K562 (cell line): ENCODE results near the gene LASP1. TPM values are rescaled to one million over a fixed set of nuclear protein-coding genes. Genes with fewer than 3 reads are reported as not detected.
A peak's percentile ranks its signal among the peaks of the same experiment; 100 is the strongest.

ENCODE experiments used
- CXXC5 ChIP-seq: fragments of 250-450 bp; sonication (Bioruptor Pico); IDR thresholded peaks from 2 replicates; pipeline ENCODE4 v1.8.0; 2022; ENCODE audit warnings: inconsistent platforms, mild to moderate bottlenecking, moderate library complexity
- ELF4 ChIP-seq: fragments of 450-650 bp; formaldehyde crosslinking; IDR thresholded peaks from 2 replicates; pipeline ENCODE4 v1.4.0; 2022; ENCODE audit warnings: missing genetic modification characterization
- ETS2 ChIP-seq: IDR thresholded peaks from 2 replicates; pipeline ENCODE4 v1.6.1; 2016; ENCODE audit warnings: borderline replicate concordance, missing genetic modification characterization, mild to moderate bottlenecking, moderate library complexity, missing compliant biosample characterization; ENCODE audit not compliant: poor library complexity, severe bottlenecking
- HMGN3 ChIP-seq: IDR thresholded peaks from 2 replicates; pipeline ENCODE4 v1.6.1; 2011; ENCODE audit warnings: borderline replicate concordance, low read depth, mild to moderate bottlenecking, mixed read lengths, low read length; ENCODE audit not compliant: insufficient read length; ENCODE audit errors: extremely low read depth
- IFI16 ChIP-seq: fragments of 250-450 bp; sonication (Bioruptor Pico); IDR thresholded peaks from 2 replicates; pipeline ENCODE4 v2.1.2; 2022; ENCODE audit warnings: mild to moderate bottlenecking, inconsistent platforms
- IRF2 ChIP-seq: sonication (generic); formaldehyde crosslinking; IDR thresholded peaks from 2 replicates; pipeline ENCODE4 v1.8.1; 2022; ENCODE audit warnings: mild to moderate bottlenecking, missing genetic modification reagents
- L3MBTL2 ChIP-seq: fragments of 450-650 bp; IDR thresholded peaks from 2 replicates; pipeline ENCODE4 v1.6.1; 2016; ENCODE audit warnings: mild to moderate bottlenecking, moderate library complexity
- NONO ChIP-seq, 2 experiments: fragments of 200-400 bp in 1 of 2; fragments of 450-650 bp in 1 of 2; formaldehyde crosslinking in 1 of 2; IDR thresholded peaks; 2 replicates each; pipeline ENCODE4 v1.6.1; 2017; ENCODE audit warnings: low read depth in 2 of 2, mild to moderate bottlenecking in 2 of 2, moderate library complexity in 2 of 2, low read length in 1 of 2
- PHF20 ChIP-seq: fragments of 450-650 bp; IDR thresholded peaks from 2 replicates; pipeline ENCODE4 v1.6.1; 2018; ENCODE audit not compliant: partially characterized antibody
- PRPF4 ChIP-seq: fragments of 200-400 bp; formaldehyde crosslinking; IDR thresholded peaks from one replicate; pipeline ENCODE4 v1.6.1; 2017; ENCODE audit warnings: low read length, low read depth, mild to moderate bottlenecking; ENCODE audit not compliant: insufficient read depth, poor library complexity, severe bottlenecking
- TSHZ1 ChIP-seq: fragments of 250-450 bp; sonication (Bioruptor Pico); IDR thresholded peaks from 2 replicates; pipeline ENCODE4 v1.4.0; 2020; ENCODE audit warnings: mild to moderate bottlenecking, moderate library complexity
- USF1 ChIP-seq: sonication (generic); formaldehyde crosslinking; IDR thresholded peaks from 2 replicates; pipeline ENCODE4 v1.9.0; 2022; ENCODE audit warnings: mild to moderate bottlenecking, missing genetic modification reagents
- XRCC3 ChIP-seq: fragments of 450-650 bp; IDR thresholded peaks from 2 replicates; pipeline ENCODE4 v1.6.1; 2017; ENCODE audit warnings: mild to moderate bottlenecking, moderate library complexity
- ZFP30 ChIP-seq: fragments of 250-450 bp; sonication (Bioruptor Pico); IDR thresholded peaks from 2 replicates; pipeline ENCODE4 v1.8.0; 2022; ENCODE audit warnings: moderate library complexity, mild to moderate bottlenecking, inconsistent platforms, borderline replicate concordance
- polyA plus RNA-seq, 8 experiments: library from polyadenylated mRNA; depleted of rRNA in 4 of 8; stranded (reverse) in 5 of 8; unstranded in 3 of 8; fragments of >200 nt; fragmentation: Nextera tagmentation in 2 of 8; fragmentation: Illumina TruSeq in 1 of 8; extraction: Ambion mirVana in 2 of 8; extraction: Trizol in 1 of 8; gene quantifications; 2 replicates each; pipeline versions ENCODE4 v1.2.1 to v1.2.3, GENCODE V29; 2011 to 2014; ENCODE audit warnings: inconsistent platforms in 1 of 8, missing spikeins in 1 of 8
- total RNA-seq, 7 experiments: library from RNA; depleted of rRNA in 6 of 7; stranded (reverse); fragments of >200 nt in 6 of 7; fragmentation: Illumina TruSeq in 2 of 7; extraction: Trizol in 2 of 7; gene quantifications; 2 replicates each; pipeline versions ENCODE4 v1.2.1 to v1.2.3, GENCODE V29; 2011 to 2021; ENCODE audit warnings: low replicate concordance in 1 of 7
- TF ChIP-seq, protein P1 (sequence below): fragments of 450-650 bp; IDR thresholded peaks from 2 replicates; pipeline ENCODE4 v1.6.1; 2016; ENCODE audit warnings: low read depth

Gene LASP1
- total and polyA plus RNA-seq, 9 of the 15 experiments (the other 6 are each of a cell fraction or from before 2014, with no cell fraction given), result 23.0 to 125 (median 55.3) TPM

DNA sequence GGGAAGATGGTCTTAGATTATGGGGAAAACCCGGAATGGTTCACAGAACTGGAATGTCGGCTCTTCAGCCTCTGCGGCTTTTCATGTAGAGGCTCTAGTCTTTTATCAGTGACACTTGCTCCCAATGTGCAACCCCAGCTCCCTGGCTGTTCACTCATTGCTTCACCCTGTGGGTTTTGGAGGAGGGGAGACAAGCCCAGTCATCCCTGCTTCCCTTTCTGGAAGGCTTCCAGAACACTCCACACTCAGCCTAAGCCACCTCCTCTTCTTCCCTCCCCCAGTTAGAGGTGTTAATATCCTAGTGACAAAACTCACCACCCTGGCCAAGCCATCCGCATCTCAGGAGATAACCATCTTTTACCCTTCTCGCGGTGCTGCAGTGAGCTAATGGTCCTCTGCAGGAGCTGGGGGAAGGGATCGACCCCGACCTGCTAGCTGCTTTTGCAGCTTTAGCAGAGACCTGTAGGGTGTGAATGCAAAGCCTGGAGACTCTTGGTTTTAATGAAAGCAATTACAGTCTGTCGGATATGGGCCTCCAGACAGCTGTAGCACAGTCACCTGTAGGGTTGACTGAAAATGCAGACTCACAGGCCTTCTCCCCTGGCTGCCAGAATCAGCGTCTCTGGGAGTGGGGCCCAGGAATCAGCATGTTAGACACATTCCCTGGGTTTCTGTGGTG, 31.3 kb downstream of the LASP1 start (continued):
- TF ChIP-seq, protein P1, sequence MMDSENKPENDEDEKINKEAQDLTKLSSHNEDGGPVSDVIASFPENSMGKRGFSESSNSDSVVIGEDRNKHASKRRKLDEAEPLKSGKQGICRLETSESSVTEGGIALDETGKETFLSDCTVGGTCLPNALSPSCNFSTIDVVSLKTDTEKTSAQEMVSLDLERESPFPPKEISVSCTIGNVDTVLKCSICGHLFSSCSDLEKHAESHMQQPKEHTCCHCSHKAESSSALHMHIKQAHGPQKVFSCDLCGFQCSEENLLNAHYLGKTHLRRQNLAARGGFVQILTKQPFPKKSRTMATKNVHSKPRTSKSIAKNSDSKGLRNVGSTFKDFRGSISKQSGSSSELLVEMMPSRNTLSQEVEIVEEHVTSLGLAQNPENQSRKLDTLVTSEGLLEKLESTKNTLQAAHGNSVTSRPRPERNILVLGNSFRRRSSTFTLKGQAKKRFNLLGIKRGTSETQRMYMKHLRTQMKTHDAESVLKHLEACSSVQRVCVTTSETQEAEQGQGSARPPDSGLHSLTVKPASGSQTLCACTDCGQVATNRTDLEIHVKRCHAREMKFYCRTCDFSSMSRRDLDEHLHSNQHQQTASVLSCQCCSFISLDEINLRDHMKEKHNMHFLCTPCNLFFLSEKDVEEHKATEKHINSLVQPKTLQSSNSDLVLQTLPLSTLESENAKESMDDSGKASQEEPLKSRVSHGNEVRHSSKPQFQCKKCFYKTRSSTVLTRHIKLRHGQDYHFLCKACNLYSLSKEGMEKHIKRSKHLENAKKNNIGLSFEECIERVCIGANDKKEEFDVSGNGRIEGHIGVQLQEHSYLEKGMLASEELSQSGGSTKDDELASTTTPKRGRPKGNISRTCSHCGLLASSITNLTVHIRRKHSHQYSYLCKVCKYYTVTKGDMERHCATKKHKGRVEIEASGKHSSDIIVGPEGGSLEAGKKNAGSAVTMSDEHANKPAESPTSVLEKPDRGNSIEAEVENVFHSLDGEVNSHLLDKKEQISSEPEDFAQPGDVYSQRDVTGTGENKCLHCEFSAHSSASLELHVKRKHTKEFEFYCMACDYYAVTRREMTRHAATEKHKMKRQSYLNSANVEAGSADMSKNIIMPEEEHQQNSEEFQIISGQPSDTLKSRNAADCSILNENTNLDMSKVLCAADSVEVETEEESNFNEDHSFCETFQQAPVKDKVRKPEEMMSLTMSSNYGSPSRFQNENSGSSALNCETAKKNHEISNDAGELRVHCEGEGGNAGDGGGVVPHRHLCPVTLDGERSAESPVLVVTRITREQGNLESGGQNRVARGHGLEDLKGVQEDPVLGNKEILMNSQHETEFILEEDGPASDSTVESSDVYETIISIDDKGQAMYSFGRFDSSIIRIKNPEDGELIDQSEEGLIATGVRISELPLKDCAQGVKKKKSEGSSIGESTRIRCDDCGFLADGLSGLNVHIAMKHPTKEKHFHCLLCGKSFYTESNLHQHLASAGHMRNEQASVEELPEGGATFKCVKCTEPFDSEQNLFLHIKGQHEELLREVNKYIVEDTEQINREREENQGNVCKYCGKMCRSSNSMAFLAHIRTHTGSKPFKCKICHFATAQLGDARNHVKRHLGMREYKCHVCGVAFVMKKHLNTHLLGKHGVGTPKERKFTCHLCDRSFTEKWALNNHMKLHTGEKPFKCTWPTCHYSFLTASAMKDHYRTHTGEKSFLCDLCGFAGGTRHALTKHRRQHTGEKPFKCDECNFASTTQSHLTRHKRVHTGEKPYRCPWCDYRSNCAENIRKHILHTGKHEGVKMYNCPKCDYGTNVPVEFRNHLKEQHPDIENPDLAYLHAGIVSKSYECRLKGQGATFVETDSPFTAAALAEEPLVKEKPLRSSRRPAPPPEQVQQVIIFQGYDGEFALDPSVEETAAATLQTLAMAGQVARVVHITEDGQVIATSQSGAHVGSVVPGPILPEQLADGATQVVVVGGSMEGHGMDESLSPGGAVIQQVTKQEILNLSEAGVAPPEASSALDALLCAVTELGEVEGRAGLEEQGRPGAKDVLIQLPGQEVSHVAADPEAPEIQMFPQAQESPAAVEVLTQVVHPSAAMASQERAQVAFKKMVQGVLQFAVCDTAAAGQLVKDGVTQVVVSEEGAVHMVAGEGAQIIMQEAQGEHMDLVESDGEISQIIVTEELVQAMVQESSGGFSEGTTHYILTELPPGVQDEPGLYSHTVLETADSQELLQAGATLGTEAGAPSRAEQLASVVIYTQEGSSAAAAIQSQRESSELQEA, result no peak
- TF ChIP-seq IFI16 (CRISPR knock-in tag), result no peak
- TF ChIP-seq CXXC5, result peak; percentile 31; the same call in 1 of the 2 replicates
- no peak; the same call in 1 of the 2 replicates for TF ChIP-seq L3MBTL2
- TF ChIP-seq IRF2 (CRISPR knock-in tag), result no peak
- TF ChIP-seq ETS2 (tag), result no peak
- no peak for TF ChIP-seq XRCC3
- no peak for TF ChIP-seq NONO (IDR thresholded peaks at IDR 0.05; ENCODE audit: low read depth in 2 of 2, low read length in 1 of 2)
- TF ChIP-seq USF1 (CRISPR knock-in tag), result no peak
- TF ChIP-seq ELF4 (CRISPR knock-in tag), result no peak
- no peak for TF ChIP-seq PRPF4
- no peak for TF ChIP-seq HMGN3
- TF ChIP-seq PHF20, result no peak
- no peak for TF ChIP-seq ZFP30 (CRISPR knock-in tag)
- TF ChIP-seq TSHZ1 (CRISPR knock-in tag), result no peak
